ENCODE results near the gene HIPK3.
"Not testable (repeated sequence)": the region's sequence is repeated elsewhere in the genome, so short reads cannot be mapped to it uniquely, and the experiment has no call there.

HIPK3 gene

DNA sequence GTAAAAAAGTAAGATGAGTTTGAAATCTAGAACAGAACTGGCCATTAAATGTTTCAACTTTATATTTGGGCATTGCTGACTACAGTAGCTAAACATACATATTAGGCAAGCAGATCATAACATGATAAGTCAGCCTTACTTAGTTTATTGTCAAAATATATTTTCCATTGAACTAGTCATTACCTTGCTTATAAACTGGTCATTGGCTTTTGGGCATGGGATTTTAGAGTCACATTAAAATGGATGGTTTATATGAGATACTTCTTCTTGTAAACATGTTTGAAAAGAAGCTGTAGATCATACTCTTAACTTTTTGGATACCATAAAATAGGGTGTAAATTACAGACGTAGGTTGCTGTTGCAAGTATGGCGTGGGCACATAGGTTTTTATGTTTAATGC, 2.7 kb downstream of the HIPK3 start:
- no peak for DNase-seq (ENCODE audit: low spot score)

DNA sequence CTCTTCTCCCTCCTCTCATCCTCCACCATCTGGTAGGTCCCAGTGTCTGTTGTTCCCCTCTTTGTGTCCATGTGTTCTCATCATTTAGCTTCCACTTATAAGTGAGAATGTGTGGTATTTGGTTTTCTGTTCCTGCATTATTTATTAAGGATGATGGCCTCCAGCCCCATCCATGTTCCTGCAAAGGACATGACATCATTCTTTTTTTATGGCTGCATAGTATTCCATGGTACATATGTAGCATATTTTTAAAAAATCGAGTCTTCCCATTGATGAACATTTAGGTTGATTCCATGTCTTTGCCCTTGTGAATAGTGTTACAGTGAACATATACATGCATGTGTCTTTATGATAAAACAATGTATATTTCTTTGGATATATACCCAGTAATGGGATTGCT, 4.2 kb downstream of the HIPK3 start:
- DNase-seq (ENCODE audit: low spot score): not testable (repeated sequence)

DNA sequence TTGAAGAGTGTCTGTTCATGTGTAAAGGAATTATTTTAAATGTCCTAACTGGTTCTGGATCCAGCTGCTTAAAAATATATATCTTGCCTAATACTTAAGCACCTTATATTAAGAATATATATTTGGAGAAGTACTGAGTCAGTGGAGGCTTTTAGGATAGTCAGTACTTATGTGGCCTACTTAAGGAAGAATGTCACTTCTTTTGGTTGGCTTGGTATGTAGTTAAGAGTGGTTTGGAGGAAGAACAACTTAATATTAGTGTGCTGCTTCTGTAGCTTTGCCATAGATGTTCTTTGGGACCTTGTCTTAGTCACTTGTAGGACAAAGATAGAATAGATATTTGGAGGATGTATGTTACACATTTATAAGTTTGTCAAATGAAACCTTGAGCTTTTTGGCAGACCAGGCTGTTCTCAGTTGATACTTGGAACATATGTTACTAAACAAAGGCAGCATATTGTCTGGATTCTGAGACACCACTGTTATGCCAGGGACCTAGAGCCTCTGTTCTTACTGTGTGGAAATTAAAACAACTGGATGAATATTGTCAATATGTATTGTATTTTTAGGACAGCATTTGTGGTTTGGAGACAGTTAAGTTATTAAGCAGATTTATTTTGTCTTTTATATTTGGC, 4.9 kb downstream of the HIPK3 start:
- no peak for DNase-seq (ENCODE audit: low spot score)

DNA sequence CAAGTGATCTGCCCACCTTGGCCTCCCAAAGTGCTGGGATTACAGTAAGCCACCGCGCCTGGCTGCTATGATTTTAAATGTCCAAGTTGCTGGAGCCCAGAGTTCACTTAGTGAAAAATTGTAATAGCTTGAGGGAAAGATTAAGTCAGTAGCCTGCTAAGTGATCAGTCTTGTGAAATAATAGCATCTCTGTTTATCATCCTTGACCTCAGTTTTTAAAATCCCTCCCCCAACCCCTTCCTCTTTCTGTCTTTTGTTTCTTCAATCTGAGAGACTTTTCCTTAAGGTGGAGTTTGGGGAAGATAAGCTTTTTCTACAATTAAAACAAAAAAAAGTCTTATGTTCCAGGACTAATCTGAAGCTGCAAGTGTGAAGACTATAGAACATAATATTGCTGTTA, 6.4 kb downstream of the HIPK3 start:
- no peak for DNase-seq (ENCODE audit: low spot score)

DNA sequence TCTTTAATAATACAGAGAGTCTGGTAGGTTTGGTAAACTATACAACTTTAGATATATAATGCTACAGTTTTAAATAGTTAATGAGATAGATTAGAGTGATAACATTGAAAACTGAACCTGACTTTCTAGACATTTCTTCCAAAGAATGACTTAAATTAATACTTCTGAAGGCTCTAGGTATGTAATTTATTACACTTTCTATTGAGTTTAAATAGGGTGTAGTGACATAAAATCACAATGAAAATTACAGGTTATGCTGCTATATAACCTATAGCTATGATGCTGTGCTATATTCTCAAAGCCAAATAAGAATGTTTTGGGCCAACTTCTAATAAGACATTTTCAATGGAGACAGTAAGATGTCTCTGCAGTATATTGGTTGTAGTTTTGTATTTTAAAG, 7.7 kb downstream of the HIPK3 start:
- DNase-seq (ENCODE audit: low spot score): no peak

DNA sequence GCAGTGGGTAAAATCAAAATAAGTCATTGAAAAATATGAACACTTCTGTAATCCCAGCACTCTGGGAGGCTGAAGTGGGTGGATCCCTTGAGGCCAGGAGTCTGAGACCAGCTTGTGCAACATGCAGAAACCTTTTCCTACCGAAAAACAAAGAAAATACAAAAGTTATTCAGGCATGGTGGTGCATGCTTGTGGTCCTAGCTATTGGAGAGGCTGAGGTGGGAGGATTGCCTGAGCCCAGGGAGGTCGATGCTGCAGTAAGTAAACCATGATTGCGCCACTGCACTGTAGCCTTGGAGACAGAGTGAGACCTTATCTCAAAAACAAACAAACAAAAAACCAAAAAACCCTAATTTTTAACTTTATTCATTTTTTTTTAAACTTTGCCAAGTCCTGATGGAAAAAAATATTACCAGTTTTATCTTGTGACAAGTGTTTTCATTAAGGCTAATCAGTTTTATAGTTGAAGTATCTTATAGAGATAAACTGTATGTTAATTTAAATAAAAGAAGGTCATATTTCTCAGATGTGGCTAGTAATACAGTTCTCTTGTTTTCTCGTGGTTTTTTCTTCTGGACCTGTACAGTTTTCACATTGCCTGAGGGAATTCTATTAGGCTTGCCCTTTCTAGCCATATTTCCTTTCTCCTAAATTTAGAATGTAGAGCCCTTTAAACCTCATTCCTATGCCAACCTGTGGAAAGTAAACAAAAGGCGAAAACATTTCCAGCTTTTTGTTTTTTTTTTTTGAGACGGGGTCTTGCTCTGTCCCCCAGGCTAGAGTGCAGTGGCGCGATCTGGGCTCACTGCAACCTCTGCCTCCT, 9.4 kb downstream of the HIPK3 start:
- DNase-seq (ENCODE audit: low spot score): no peak

DNA sequence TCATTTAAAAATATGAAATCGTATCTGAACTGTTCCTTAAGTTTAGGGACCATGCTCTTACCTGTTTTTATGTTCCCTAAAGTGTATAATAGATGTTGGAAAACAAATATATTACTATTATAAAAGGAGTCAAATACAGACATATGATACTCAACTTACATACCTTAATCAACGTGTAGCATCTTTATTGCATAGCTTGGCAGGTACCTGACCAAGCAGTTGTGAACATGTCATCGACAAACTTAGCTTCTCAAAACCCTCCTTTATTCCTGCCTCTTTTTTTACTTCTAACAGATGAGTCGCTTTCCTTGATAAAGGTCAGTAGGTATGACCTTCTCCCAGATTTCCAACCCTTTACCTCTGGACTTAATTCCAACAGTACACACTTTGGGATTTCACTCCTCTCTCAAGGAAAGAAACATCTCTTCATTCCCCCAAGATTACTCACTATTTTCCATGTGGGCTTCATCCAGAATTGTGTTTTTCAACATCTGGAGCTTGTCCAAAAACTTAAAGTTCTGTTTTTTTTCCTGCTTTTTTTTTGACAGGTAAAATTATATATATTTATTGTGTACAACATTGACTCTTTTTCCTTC, 11.9 kb downstream of the HIPK3 start:
- no peak for DNase-seq (ENCODE audit: low spot score)

DNA sequence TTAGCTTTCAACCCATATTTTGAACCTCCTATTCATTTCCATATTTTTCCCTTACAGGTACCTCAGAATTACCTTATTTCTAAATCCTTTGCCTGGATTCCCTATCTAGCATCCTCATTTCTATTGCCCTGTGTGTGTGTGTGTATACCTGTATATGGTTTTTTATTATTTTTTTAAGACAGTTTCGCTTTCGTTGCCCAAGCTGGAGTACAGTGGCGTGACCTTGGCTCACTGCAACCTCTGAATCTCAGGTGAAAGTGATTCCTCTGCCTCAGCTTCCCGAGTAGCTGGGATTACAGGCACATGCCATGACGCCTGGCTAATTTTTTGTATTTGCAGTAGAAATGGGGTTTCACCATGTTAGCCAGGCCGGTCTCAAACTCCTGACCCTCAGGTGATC, 12.6 kb downstream of the HIPK3 start:
- no peak for DNase-seq (ENCODE audit: low spot score)

DNA sequence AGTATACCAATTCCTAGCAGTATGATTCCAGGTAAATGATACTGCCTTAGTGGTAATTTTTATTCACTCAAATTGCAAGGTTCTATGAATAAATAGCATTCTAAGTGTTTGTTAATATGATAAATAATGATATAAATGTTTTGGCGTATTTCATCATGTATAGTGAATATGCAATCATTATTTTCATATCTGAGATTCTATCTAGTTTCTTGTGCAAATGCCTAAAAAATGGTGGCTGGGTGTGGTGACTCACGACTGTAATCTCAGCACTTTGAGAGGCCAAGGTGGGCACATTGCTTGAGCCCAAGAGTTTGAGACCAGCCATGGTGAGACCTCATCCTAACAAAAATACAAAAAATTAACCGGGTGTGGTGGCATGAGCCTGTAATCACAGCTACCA, 13.9 kb downstream of the HIPK3 start:
- no peak for DNase-seq (ENCODE audit: low spot score)

DNA sequence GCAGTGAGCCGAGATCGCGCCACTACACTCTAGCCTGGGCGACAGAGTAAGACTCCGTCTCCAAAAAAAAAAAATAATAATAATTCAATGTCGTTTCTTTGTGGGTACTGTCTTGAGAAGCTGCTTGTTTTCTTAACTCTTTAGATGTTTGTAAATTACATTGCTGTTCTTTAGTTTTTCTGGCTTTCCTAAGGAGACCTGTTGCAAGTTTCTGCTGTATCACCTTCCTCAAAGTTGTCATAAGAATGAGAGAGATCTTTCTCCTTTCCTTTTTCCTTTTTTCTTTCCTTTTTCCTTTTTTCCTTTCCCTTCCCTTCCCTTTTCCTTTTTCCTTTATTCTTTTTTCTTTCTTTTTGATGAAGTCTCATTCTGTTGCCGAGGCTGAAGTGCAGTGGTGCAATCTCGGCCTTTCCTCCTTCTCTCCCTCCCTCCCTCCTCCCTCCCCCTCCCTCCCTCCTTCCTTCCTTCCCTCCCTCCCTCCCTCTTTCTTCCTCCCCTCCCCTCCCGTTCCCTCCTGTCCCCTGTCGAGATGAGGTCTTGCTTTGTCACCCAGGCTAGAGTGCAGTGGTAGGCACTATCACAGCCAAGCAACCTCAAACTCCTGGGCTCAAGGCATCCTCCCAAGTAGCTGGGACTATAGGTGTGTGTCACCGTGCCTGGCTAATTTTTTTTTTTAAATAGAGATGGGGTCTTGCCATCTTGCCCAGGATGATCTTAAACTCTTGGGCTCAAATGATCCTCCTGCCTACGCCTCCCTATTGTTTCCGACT, 15.3 kb downstream of the HIPK3 start:
- DNase-seq (ENCODE audit: low spot score): no peak

DNA sequence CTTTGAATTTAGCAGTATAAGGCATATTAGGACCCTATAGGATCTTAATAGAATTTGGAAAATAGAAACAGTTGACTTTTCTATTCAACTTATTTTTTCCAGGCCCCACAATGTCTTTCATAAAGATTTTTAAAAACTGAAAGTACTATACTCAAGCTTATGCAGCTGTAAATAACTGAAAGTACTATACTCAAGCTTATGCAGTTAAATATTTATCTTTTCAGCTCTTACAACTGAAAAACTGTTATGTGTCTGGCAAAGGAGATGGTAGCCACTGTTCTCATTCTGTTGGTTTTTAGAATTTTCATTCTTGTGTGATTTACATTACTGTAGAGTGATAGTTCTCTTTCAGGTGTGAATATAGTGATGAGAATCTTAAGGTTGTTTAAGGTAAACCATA, 16.5 kb downstream of the HIPK3 start:
- DNase-seq (ENCODE audit: low spot score): no peak

DNA sequence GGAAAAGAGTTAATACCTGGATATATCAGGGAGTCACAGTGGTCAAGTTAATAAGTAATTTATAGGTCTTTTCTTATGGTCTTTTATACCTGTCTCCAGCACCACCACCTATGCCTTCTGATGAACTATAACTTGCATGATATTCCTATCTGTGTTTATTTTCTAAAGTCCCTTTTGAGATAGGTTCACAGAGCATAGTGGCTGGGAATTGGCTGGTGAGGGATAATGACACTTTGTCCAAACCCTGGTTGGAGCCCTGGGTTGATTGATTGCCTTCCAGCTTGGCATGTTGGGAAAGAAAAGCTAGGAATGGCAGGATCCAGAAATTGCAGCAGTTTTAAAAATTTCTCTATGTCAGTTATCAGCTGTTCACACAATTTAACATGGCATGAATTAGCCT, 23.2 kb downstream of the HIPK3 start:
- no peak for DNase-seq (ENCODE audit: low spot score)

DNA sequence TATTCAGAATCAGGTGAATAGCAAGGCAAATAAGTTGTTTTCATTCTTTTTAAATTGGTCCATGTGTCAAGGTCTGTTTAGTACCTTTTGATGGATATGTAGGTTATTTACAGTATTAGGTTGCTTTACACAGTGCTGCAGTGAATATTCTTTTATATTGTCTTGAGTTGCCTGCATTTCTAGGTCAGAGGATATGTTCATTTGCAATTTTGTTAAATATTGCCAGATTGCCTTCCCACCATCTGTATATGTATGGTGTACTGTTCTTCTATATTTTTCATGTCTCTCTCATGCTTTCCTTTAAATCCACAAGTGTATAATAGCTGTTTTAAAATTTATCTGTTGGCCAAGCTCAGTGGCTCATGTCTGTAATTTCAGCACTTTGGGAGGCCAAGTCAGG, 24.6 kb downstream of the HIPK3 start:
- DNase-seq (ENCODE audit: low spot score): no peak

DNA sequence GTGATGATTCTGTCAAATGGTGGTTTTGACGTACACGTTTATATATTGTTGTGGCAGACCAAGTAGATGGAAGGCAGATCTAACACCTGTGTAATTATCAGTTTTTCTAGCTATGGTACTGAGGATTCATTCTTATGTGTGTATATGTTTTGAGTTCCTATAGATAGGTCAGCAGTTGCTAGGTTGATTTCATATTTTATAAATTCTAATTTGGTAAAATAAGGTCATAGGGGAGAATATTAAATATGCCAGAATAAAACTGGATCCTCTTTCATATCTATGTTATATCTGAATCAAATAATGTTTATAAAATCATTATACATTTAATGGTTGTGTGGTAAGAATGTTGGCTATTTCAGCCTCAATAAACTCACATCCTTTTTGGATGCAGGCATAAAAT, 27.6 kb downstream of the HIPK3 start:
- no peak for DNase-seq (ENCODE audit: low spot score)

DNA sequence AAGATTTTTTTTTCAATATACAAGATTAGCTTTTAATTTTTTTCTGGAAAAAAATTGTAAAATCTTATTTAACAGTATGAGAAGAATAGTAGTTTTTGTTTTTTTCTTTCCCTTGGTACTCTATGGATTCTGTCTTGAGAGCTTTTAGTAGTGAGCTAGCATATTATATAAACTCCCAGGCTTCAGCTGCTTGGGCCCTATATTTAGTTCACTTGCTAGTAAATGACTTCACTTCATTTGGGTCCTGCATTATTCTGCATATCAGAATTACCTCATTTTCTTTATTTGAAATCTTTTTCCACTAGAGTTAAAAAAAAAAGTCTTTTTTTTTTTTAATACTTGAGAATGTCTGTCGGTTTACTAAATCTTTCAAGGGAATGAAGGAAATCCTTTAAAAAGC, 33.1 kb downstream of the HIPK3 start:
- DNase-seq (ENCODE audit: low spot score): no peak

DNA sequence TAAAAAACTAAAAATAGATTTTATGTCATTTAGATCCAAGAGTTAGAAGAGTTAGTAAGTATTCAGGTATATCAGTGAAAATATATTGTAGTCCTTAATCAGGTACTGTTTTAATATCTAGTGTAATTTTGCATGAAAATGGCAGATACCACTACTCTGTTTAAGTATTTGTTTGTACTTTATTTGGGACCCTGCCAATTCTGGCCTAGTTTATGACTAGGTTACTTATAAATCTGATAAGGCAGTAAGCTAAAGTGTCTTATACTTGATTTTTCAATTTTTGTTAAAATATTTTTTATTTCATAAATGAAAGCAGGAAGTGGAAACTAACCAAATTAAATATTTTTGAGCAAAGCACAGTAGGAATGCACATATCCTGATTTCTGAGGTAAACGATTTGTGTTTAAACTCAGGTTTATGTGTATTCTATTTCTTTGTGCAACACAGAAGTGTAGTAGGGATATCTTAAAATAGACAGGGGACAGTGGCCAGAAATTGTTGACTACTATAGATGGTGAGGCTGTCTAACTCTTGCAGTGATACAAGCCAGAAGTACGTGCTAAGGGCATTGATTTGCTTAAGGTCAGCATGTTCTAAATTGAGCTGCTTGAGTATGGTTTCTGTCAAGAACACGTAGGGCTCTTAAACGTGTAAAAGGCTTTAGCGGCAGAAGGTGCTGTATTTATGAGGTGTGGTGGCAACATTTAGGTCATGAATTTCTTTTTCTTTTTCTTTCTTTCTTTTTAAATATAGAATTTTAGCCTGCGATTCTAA, 34.0 kb downstream of the HIPK3 start:
- DNase-seq (ENCODE audit: low spot score): no peak

DNA sequence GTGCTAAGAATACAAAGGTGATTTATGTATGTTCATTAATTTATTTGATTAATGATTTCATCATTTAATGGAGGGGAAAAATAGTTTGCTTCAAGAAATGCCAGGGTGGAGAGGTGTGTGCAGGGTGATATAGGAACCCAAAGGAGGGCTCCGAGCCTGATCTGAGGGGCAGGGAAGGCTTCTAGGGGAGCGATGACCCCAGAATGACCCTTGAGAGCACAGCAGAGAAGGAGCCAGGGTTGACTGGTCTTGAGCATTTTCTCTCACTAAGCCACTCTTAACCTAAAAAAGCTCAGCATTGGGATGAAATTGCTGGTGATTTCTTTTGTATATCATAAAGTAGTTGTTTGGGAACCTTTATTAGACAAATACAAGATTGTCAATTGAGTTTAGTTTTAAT, 35.1 kb downstream of the HIPK3 start:
- no peak for DNase-seq (ENCODE audit: low spot score)

DNA sequence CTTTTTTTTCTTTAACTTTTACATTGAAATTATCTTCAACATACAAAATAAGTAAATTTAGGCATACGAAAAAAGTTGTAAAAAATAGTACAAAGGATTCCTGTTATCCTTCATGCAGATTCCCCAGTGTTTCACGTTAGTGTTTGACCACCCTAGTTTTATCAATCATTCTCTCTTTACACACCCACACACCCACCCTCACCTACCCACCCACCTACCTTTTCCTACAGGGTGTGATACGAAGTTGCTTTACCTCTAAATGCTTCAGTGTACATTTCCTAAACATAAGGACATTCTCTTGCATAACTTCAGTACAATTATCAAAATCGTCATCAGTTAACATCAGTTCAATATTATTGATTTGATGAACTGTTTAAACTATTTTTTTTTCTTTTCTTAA, 37.0 kb downstream of the HIPK3 start:
- no peak for DNase-seq (ENCODE audit: low spot score)

DNA sequence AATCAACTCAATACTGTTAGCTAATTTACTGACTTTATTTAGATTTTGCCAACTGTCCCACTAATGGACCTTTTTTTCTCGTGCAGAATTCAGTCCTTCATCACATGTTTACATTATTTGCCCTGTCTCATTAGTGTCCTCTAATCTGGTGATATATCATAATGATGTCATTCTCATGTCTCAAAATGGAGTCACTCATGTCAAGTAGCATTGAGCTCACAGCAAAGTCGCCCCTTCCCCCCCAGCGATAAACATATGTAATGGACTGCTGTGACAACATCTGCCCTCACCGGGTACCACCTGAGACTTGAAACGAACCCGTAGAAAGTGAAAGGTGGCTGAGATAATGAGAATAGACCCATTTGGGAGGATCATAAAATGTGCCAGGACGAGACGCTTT, 37.6 kb downstream of the HIPK3 start:
- DNase-seq (ENCODE audit: low spot score): no peak

DNA sequence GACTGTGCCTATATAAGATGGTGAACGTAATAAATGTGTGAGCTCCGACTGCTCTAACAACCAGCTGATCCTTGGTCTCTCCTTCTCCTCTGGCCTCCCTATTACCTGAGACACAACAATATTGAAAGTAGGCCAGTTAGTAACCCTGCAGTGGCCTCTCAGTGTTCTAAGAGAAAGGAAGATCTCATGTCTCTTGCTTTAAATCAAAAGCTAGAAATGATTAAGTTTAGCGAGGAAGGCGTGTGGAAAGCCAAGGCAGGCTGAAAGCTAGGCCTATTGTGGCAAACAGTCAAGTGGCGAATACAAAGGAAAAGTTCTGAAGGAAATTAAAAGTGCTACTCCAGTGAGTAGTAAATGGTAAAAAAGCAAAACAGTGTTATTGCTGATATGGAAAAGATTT, 39.5 kb downstream of the HIPK3 start:
- no peak for DNase-seq (ENCODE audit: low spot score)

DNA sequence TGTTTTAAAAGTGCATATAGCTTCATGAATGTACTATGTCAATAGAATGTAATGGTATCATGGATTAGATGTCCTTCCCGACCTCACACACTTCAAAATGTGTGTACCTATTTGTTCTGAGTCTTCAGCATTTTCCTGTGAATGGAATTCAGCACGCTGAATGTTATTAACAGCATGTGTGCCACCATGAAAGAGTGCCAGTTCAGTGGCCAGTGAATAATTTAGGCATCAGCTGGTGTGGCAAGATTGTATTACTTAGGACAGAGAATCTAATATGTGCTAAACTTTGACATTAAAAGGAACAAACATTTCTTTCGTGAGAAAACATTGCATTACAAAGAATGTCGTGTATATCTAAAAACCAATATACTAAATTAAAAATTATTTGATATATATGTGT, 46.4 kb downstream of the HIPK3 start:
- DNase-seq (ENCODE audit: low spot score): no peak

DNA sequence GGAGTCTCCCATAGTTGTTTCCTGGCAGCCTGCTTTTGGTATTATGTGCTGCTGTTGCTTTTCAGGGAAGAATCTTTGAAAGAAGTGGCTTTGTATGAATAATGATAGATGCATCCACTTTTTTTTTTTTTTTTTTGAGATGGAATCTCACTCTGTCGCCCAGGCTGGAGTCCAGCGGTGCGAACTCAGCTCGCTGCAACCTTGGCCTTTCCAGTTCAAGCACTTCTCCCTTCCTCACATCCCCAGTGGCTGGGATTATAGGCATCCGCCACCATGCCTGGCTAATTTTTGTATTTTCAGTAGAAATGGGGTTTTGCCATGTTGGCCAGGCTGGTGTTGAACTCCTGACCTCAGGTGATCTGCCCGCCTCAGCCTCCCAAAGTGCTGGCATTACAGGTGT, 49.6 kb downstream of the HIPK3 start:
- DNase-seq (ENCODE audit: low spot score): not testable (repeated sequence)

Measured in ecto neural progenitor cell (in vitro differentiated cells).